NT2/D1 (cell line): ENCODE data around the gene RBM5.

Experiments used
- DNase-seq: peaks from one replicate; pipeline ENCODE4 v3.0.0-alpha.2; 2011; ENCODE audit warnings: low read depth, low spot score
- H3K27me3 ChIP-seq: 2 replicates; pipeline ENCODE4 v1.6.0; 2011; ENCODE audit warnings: mild to moderate bottlenecking; ENCODE audit not compliant: insufficient read length, insufficient read depth
- H3K36me3 ChIP-seq: 2 replicates; pipeline ENCODE4 v1.6.1; 2011; ENCODE audit warnings: mild to moderate bottlenecking, low read length, mixed read lengths; ENCODE audit not compliant: insufficient read depth, insufficient read length
- H3K4me1 ChIP-seq: 2 replicates; pipeline ENCODE4 v1.5.1; 2011; ENCODE audit not compliant: insufficient read depth, insufficient read length
- H3K4me3 ChIP-seq: 2 replicates; pipeline ENCODE4 v1.5.1; 2011; ENCODE audit warnings: low read depth; ENCODE audit not compliant: insufficient read length
- H3K9ac ChIP-seq: 2 replicates; pipeline ENCODE4 v1.6.0; 2011; ENCODE audit warnings: low read depth; ENCODE audit not compliant: insufficient read length
- H3K9me3 ChIP-seq: 2 replicates; pipeline ENCODE4 v1.5.1; 2011; ENCODE audit warnings: mild to moderate bottlenecking, low read length; ENCODE audit not compliant: insufficient read depth
- SUZ12 ChIP-seq: IDR thresholded peaks from 2 replicates; pipeline ENCODE4 v1.6.1; 2011; ENCODE audit not compliant: insufficient read length, insufficient read depth; ENCODE audit errors: extremely low read depth
- YY1 ChIP-seq: IDR thresholded peaks from 2 replicates; pipeline ENCODE4 v1.6.1; 2011; ENCODE audit not compliant: insufficient read length, insufficient read depth
- ZNF274 ChIP-seq: IDR thresholded peaks from 2 replicates; pipeline ENCODE4 v1.6.1; 2011; ENCODE audit warnings: mild to moderate bottlenecking, low read depth, low read length

RBM5 gene

GRCh38 chr3:50140990-50141389, 52.3 kb downstream of the RBM5 start:
- Histone ChIP-seq H3K4me1 (peaks cover 44% of the 10 kb centered on the region), H3K9me3 (no peaks in the 10 kb centered on the region), H3K27me3 (no peaks in the 10 kb centered on the region), H3K36me3 (no peaks in the 10 kb centered on the region), H3K4me3 (no peak overlapping the region), H3K9ac (no peak overlapping the region)
- no peak for DNase-seq
- TF ChIP-seq YY1 (no peak), SUZ12 (no peak), ZNF274 (no peak)

- H3K36me3 ChIP-seq, result no peaks in the 10 kb centered on the region
- TF ChIP-seq YY1 (no peak), SUZ12 (no peak), ZNF274 (no peak)
- H3K9ac ChIP-seq, result peak overlapping the region; percentile 34
- H3K27me3 ChIP-seq, result no peaks in the 10 kb centered on the region
- H3K9me3 ChIP-seq, result no peaks in the 10 kb centered on the region
- peaks cover 24% of the 10 kb centered on the region for H3K4me1 ChIP-seq
- H3K4me3 ChIP-seq, result no peak overlapping the region
- no peak for DNase-seq
Observed at GRCh38 chr3:50146316-50146901, 57.7 kb downstream of the RBM5 start.

- peaks cover 30% of the 10 kb centered on the region for H3K4me1 ChIP-seq
- no peak overlapping the region for H3K4me3 ChIP-seq
- no peak for DNase-seq
- no peaks in the 10 kb centered on the region for H3K36me3 ChIP-seq
- H3K9ac ChIP-seq, result peak overlapping the region; percentile 34
- no peaks in the 10 kb centered on the region for H3K9me3 ChIP-seq
- H3K27me3 ChIP-seq, result no peaks in the 10 kb centered on the region
- TF ChIP-seq YY1, result no peak
- no peak for TF ChIP-seq SUZ12
Observed at GRCh38 chr3:50147016-50147415, 58.3 kb downstream of the RBM5 start.

- H3K27me3 ChIP-seq, result no peaks in the 10 kb centered on the region
- no peak for TF ChIP-seq ZNF274
- TF ChIP-seq SUZ12, result no peak
- no peak for TF ChIP-seq YY1
- peak overlapping the region; percentile 34 for H3K9ac ChIP-seq
- H3K9me3 ChIP-seq, result no peaks in the 10 kb centered on the region
- H3K36me3 ChIP-seq, result no peaks in the 10 kb centered on the region
- DNase-seq, result no peak
- H3K4me3 ChIP-seq, result no peak overlapping the region
- H3K4me1 ChIP-seq, result peaks cover 33% of the 10 kb centered on the region
Observed at GRCh38 chr3:50147447-50147846, 58.7 kb downstream of the RBM5 start.

GRCh38 chr3:50147861-50148260, 59.1 kb downstream of the RBM5 start:
- Histone ChIP-seq H3K4me3 (no peak overlapping the region), H3K9ac (no peak overlapping the region), H3K4me1 (peaks cover 33% of the 10 kb centered on the region), H3K9me3 (no peaks in the 10 kb centered on the region), H3K36me3 (no peaks in the 10 kb centered on the region), H3K27me3 (peaks cover 1% of the 10 kb centered on the region)
- no peak for TF ChIP-seq SUZ12
- no peak for TF ChIP-seq YY1
- TF ChIP-seq ZNF274, result no peak
- DNase-seq, result no peak

- DNase-seq, result no peak
- peaks cover 19% of the 10 kb centered on the region for H3K27me3 ChIP-seq
- no peak overlapping the region for H3K4me3 ChIP-seq
- H3K4me1 ChIP-seq, result peaks cover 36% of the 10 kb centered on the region
- peak overlapping the region; percentile 38 for H3K9ac ChIP-seq
- no peaks in the 10 kb centered on the region for H3K9me3 ChIP-seq
- TF ChIP-seq SUZ12 (no peak), ZNF274 (no peak)
- no peaks in the 10 kb centered on the region for H3K36me3 ChIP-seq
Observed at GRCh38 chr3:50150404-50150750, 61.7 kb downstream of the RBM5 start.

- peak overlapping the region; percentile 38 for H3K9ac ChIP-seq
- no peaks in the 10 kb centered on the region for H3K36me3 ChIP-seq
- peaks cover 40% of the 10 kb centered on the region for H3K4me1 ChIP-seq
- DNase-seq, result no peak
- TF ChIP-seq YY1 (no peak), ZNF274 (no peak), SUZ12 (no peak)
- H3K4me3 ChIP-seq, result no peak overlapping the region
- no peaks in the 10 kb centered on the region for H3K9me3 ChIP-seq
- H3K27me3 ChIP-seq, result peaks cover 25% of the 10 kb centered on the region
Observed at GRCh38 chr3:50150863-50151686, 62.4 kb downstream of the RBM5 start.
